ENCODE measurements around the gene TF.
"Not testable (repeated sequence)": the region's sequence is repeated elsewhere in the genome, so short reads cannot be mapped to it uniquely, and the experiment has no call there.

The TF gene

DNA sequence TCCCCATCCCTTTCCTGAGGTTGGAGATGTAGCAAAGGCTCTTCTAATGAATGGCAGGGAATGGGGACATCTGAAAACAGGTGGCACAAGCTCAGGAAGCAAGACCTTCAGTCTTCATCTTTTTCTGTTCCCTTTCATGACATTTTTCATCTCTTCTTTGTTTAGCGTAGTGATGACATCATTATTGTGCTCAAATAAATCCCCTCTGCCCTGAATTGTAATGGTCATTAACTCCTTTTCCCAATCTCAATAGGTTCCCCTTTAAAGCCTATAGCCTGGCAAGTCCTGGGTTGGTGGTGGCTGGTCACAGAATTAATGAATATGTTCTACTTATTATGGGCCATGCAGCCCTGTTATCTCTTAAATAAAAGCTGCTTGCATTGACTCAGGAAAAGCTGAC lies 21.4 kb downstream of the TF start:
- no peak for DNase-seq

DNA sequence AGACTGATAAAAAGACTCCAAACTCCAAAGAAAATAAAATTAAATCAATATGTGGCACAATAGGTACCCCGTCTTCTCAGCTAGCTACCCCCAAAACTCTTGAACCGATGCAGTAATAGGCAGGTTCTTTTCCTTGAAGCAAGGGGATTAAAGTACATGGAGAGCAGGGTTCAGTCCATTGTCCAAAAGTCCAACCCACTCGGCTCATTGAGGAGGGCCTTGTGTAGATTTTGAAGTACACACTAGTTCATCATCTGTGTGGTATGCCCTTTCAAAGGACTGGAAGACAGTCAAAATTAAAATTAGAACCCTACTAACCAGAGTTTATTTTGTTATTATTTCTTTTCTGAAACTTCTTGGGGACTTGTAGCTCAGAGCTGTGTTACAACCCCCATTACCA lies 23.3 kb downstream of the TF start:
- DNase-seq = no peak

DNA sequence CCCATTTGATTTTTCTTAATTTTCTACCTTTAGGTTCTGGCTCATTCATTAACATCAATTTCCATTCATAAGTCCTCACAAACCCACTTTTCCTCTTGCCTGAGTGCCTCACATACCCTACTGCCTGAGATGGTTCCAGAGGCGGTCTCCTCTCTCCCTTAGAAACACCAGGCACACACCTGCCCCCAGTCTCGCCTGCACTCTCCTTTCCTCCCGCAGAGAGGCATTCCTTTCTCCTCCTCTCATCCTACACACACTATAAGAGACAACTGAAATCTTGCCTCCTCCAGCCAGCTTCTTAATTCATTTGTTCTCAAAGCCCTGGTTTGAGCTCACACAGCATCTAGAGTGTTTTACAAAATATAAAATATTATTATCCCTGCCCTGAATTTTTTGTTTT lies 27.5 kb downstream of the TF start:
- no peak for DNase-seq

DNA sequence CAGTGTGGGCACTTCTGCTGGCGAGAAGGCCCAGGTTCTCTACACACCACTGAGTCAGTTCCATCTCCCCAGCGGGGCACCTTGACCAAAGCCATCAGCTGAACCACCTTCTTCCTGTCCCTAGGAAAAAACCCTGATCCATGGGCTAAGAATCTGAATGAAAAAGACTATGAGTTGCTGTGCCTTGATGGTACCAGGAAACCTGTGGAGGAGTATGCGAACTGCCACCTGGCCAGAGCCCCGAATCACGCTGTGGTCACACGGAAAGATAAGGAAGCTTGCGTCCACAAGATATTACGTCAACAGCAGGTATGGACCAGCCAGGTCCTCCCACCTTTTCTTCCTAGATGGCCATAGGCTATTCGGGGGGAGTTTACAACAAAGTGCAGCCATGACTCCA lies 29.1 kb downstream of the TF start:
- no peak for DNase-seq

DNA sequence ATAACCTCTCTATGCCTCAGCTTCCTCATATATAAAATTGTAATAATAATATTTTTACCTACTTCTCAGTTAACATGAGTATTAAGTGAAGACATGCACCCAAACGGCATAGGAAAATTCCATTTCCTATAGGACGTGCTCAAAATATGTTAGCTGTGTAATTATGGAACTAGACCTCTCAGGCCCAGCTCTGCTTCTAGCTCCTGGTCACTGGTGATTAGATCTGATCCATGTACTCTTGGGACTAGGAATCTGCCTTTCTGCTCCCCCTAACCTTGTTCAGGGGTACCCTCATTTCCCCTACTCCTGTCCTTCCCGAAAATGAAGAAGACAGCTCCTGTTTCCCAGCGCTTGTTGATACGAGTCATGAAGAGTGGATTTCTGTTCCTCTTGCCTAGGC lies 29.6 kb downstream of the TF start:
- DNase-seq = no peak

DNA sequence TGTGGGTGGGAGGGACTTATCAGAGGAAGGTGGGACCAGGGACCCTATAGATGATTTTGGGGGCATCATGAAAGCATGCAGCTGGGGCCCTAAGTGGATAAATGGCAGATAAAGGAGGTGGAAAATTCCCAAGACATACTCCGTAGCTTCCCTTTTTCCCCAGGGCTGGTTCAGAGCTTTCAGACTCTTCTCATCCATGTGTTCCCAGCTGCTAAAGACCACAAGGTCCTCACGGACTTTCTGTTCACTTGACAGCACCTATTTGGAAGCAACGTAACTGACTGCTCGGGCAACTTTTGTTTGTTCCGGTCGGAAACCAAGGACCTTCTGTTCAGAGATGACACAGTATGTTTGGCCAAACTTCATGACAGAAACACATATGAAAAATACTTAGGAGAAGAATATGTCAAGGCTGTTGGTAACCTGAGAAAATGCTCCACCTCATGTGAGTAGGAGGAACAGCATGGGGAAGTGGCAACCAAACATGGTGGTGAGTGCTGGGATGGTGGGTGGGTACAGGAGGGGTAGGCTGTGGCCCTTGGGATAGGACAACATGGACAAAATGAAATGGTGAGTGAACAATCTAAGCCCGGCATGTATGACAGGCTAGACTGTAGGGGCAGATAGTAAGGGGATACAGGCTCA lies 30.7 kb downstream of the TF start:
- DNase-seq = no peak

DNA sequence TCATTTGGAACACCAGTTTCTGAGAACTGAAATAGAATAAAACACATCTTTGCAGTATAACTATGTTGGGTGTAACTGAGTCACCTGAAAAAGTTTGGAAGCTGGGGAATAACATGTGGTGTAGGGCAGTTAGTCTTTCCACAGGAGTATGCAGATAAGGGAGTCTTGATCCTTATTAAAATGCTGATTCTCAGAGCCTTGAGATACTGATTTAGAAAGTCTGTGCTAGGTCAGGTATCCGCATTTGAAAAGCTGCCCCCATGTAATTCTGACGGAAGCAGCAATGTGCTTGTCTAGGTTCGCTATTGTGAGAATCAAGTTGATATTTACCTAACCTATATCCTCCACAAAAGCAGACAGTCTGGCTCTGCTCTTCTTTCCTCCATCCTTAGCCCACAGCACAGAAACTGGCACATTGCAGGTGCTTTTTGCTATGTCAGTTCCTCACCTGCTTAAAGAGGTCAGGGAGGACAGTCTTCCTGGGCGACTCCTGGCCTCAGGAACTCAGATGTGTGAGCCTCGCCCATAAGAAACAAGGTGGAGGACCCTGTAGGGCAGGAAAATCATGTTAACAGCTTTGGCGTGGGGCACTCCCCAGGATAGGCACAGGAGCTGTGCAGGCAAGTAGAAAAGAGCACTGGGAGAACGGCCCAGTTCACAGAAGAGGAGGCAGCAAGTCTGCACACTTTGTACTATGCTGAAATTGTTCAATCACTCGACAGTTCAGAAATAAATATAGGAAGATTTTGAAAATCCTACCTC lies 31.8 kb downstream of the TF start:
- no peak for DNase-seq

DNA sequence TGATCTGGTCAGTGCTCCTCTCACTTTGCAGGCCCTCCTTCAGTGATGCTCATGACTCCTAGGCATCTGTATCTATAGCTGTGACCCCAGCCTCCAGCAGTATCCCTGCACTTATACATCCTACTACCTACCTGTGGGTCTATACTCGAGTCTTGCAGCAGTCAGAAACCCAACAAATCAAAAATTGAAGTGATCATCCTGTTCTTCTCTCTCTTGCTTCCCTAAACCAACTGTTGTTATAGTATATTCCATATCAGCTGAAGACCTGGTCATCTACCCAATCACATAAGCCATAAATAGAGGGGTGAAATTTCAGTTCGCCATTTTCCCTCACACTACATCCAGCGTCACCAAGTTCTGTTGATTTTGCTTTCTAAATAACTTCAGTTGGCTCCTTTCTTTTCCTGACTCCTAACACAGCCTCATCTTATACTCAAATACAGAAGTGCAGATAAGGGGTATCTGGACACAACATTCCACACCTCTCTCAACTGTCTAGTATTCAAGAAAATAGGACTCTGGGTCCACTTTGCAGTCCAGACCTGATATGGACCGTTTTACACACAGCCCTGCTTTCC lies 33.5 kb downstream of the TF start:
- no peak for DNase-seq

DNA sequence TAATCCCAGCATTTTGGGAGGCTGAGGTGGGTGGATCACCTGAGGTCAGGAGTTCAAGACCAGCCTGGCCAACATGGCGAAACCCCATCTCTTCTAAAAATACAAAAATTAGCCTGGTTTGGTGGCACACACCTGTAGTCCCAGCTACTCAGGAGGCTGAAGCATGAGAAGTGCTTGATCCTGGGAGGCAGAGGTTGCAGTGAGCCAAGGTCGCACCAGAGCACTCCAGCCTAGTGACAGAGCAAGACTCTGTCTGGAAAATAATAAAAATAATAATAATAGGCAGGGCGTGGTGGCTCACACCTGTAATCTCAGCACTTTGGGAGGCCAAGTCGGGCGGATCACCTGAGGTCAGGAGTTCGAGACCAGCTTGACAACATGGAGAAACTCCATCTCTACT lies 34.6 kb downstream of the TF start:
- DNase-seq = not testable (repeated sequence)

DNA sequence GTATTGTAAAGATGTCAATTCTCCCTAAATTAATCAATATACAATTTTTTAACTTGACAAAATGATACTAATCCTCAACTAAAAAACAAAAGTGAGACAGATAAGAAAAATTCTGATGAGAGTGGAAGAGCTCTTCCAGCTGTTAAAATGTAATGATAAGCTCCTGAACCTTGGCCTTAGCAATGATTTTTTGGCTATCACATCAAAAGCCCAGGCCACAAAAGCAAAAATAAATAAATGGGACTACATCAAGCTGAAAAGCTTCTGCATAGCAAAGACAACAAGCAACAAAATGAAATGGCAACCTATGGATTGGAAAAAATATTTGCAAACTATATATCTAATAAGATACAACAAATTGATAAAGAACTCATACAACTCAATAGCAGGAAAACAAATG lies 35.4 kb downstream of the TF start:
- DNase-seq = no peak

DNA sequence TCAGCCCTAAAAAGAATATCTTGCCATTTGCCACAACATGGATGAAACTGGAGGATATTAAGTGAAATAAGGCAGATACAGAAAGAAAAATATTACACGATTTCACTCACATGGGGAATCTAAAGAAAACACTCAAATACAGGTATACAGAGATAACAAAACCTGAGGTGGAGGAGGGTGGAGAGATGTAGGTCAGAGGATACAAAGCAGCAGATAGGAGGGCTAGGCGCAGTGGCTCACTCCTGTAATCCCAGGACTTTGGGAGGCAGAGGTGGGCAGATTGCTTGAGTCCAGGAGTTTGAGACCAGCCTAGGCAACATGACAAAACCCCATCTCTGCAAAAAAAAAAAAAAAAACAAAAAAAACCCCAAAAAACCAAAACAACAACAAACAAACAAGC lies 36.3 kb downstream of the TF start:
- DNase-seq = no peak

DNA sequence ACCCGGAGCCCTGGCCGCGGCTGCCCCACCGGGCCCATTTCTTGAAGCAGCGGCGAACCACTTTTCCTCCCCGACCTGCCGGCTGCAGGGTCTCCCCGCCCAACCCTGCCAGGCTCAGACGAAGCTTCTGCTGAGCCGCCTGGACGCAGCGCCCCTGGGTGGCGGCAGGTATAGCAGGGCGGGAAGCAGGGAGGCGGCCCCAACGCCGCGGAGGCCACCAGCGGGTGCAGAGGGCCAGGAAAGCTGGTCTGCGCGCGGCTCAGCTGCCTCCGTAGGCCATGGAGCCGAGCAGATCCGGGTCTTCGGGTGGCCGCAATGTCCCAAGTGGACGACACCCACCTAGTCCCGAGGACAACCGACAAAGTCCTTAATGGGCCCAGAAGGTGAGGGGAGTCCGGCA lies 37.6 kb downstream of the TF start:
- DNase-seq = no peak

DNA sequence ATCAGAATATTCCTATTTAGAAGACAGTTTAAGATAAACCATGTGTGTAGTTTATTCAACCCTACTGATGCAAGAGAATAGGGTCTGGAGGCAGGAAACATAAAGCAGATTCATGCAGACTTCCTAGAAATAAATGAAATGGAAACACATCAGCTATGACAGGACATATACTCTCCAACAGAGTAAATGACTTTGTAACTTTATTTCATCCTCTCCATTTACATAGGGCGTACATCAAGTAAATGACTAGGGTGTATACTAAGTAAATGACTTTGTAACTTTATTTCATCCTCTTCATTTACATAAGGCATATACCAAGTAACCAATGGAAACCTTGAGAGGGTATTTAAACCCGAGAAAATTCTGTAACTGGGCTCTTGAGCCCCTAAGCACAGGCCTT lies 41.8 kb downstream of the TF start:
- no peak for DNase-seq

DNA sequence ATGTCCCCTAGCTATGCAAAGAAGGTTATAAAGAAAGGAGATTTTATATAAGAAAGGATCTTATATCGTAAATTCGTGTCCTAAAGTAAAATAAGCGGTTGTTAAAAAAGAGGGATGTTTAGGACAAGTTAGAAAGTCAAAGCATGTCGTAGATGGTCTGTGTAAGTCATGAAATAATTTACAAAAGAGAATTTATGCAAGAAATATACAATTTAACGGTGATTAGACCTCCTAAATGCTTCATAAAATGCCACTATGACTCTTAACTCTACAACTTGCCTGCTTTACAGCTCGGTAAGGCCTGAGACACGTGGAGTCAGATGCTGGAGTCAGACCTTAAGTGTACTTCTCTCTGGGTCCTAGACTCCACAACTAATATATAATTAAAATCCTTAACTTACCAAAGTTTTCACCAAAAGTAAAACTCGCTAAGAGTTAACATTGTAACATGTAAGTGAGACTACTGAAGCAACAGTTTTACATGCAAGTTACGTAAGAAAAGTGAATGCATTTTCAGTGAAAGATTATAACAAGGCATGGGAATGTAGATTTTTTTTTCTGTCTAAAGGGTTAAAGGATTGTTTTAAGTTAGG lies 46.1 kb downstream of the TF start:
- DNase-seq = no peak

DNA sequence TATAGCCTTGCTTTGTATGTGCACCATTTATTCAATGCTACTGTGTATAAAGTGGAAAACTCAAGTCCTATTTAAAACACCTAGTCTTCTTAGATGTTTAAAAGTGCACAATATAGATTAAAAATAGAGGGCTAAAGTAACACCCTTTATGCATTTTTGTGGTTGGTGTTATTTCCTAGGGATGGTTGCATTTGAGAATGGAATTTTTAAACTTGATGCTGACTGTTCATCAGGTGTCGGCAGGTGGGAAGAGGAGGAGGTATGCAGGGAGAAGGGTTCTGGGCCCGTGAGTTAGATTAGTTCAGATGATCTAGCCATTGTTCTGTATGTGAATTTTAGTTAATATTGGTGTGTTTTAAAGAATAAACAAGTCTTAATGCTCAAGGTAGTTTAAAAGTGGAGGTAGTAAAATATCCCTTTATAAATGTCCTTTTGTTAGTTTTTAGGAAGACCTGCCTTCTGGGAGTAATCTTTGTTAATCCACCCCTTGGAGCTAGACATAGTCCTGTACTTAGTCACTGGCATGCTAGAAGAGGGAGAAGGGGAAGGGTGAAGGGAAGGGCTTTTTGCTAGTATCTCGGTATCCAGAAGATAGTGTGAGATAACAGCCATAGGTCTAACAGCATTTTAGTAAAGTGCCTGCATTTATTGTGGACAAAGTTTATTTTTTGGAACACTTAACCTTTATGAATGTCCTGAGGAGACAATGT lies 51.4 kb downstream of the TF start:
- no peak for DNase-seq

DNA sequence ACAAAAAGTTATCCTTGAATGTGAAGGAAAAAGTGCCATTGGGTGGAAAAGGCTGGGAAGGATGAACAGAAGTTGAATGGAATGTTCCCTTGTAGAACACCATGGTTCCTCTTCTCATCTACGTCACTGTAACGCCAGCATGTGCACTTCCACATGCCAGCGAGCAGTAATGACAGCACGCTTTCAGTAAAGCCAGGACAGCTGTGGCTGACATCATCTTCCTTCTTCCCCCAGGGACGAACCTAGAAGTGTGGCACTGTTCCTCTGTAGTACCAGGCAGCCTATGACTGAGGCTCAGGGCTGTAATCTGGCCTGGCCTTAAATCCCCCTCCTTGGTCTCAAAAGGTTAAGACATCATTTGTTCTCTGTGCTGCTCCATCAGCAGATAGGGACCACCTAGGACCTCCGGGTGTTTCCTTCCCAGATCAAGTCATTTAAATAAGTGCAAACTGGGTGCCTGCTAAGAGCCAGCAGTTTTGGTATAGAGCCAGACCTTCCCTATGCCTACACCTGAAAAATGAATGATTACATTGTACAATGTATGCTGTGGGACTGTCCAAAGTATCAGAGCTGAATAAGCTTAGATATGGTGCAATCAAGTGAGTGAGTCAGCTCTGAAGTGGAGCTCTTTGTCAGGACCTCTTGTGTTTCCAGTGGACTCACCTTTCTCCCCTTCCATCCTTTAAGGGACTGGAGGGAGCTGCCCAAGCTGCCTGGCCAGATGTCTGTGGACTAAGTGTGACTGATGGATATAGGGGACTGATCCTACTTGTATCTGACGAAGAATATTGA lies 53.8 kb downstream of the TF start:
- no peak for DNase-seq

DNA sequence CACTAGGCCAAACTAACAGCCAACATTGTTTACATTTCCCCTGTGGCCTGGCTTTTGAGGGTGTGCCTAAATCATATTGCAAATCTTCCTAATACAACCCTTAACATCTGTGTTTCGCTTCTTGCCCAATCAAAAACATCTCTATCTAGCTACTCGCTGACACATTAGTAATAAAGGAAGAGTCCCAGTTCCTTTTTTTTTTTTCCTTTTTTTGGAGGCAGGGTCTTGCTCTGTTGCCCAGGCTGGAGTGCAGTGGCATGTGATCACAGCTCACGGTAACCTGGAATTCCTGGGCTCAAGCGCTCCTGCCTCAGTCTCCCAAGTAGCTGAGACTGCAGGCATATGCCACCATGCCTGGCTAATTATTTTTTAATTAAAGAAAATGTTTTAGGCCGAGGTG lies 57.3 kb downstream of the TF start:
- DNase-seq = no peak

DNA sequence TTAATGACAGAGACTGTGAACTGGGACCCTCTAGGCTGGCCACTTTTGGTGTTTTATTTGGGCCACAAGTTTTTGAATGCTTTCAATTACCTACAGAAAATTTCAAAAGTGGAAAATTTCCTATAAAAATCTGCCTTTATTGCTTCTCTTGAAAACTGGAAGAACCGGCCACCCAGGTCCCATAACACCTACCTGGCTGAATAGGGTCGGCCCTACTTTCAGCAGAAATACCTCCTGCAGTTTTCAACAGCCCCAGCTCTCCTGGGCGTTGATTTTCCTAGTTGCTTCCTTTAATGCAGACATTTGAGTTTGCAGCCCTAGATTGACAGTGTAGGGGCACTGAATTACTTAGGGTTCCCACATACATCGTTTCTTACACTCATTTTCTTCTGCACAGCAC lies 58.7 kb downstream of the TF start:
- no peak for DNase-seq

DNA sequence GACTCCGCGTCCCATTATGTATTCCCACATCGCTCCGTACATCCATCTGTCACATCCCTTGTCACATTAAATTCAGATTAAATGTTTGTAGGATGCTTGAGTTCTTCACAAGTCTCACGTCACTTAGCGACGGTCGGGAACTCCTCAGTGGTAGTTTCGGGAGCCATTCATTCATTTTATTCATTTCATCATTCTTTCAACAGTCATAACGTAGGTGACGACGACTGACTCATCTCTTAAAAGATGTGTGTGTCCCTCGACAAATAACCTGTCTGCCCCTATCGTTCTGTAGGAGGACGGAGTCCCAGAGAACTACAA lies 59.1 kb downstream of the TF start:
- no peak for DNase-seq

DNA sequence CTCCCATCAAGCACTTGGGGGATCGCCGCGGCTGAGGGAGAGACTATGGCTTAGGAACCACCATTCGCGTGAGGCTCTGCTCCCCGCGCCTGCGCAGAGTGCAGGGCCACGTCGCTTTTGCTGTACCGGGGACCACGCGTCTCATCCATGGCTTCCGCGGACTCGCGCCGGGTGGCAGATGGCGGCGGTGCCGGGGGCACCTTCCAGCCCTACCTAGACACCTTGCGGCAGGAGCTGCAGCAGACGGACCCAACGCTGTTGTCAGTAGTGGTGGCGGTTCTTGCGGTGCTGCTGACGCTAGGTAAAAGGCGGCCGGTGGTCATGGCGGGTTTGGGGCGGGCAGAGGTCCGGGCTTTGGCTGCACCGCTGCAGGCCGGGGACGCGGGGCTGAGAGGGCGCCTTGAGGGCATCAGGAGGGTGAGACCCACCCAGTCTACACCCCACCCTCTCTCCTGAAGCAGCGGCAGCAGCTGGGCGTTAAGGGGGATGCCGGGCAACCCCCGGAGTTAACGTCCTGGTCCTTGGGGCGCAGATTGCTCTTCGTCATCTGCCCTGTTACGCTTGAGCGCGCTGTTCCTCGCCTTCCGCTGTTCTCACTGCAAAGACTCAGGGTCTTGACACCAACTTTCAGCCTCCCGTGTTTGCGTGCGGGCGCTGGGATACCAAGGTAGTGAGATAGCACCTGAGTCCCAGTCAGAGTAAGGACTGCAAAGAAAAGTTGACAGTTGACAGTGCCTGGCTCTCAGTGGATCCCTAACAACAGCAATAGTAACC lies 59.7 kb downstream of the TF start, which contains the start of gene SRPRB:
Gene SRPRB, plus strand, starts transcription at position 114 of the 774 bp plus-strand sequence. Its CDS starts 34 bp downstream, at position 148.
- peak; percentile 88 for DNase-seq

DNA sequence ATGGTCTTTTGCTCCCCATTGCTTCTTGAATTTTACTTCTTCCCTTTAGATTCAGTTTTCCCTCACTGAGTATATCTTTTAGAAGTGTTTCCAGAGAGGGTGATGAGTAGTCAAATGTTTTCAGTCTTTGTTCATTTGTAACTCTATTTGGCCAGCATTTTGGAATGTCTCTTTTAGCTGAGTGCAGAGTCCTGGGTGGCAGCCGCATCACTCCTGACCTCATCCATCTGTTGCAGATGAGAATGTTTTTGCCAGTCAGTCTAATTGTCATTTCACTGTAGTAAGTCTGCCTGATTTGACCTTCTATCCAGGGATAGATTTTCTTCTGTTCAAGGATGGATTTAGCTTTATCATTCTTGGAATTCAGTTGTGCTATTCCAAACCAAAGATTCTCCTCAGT lies 66.7 kb downstream of the TF start:
- DNase-seq = no peak

DNA sequence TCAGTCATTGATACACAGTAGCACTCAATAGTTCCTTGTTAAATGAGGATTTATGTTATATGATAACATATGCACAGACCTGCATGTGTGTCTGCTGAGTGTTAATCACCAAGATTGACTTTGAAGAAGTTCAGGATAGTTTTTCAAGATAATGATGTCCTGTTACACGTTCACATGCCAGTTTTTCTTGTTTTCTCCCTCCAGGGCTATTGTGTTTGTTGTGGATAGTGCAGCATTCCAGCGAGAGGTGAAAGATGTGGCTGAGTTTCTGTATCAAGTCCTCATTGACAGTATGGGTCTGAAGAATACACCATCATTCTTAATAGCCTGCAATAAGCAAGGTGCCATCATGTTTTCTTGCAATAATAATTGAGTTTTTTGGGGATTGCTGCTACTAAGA lies 69.2 kb downstream of the TF start:
- DNase-seq = no peak
